Measurements from ENCODE around the gene ALX4.

DNA sequence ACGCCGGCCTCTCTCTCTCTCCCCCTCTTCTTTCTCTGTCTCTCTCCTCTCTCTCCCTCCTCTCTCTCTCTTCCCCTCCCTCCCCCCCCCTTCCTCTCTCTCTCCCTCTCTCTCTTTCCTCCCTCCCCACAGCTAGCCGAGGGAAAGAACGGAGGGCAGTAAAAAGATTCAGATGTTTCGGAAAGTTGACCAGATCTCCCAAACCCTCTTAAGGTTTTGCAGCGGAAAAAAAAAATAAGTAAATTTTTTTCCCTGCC is 195 bp upstream of the ALX4 start:
- TF ChIP-seq CTCF (conservative IDR thresholded peaks at IDR 0.05 in 1 of 2, IDR thresholded peaks at IDR 0.05 in 1 of 2; ENCODE audit: low read depth in 1 of 2, low read length in 2 of 2): no peak
- no peak for TF ChIP-seq EZH2 (IDR thresholded peaks at IDR 0.05; ENCODE audit: low read length, missing control alignments)
